ENCODE measurements around the gene FLNC. TPM values are rescaled to one million over a fixed set of nuclear protein-coding genes. Genes with fewer than 3 reads are reported as not detected.

FLNC gene
- total and polyA plus RNA-seq, 10 donors, result 0.21 to 1.8 (median 0.66) TPM

GRCh38 chr7:128888756-128889095, 58.5 kb downstream of the FLNC start:
- no peaks in the 10 kb centered on the region for H3K9me3 ChIP-seq
- peaks cover 0 to 65% (median 13%) of the 10 kb centered on the region in 7 donors for H3K27me3 ChIP-seq (replicated peaks in 1 of 7)
- intact Hi-C loops (cut with DNase I; ENCODE audit: low total_unique reads), result loop anchor here (10.0 kb wide), 1 partner anchor 274 kb away; no protein-coding TSS in a partner anchor
- peaks cover 0 to 22% (median 11%) of the 10 kb centered on the region in 6 donors for H3K4me1 ChIP-seq
- DNase-seq, result peak; percentile 64
- WGBS, 5 donors, result 79 to 92% (median 90%) methylated on average over 11 of the region's 11 CpGs
- H3K4me3 ChIP-seq, result no peak overlapping the region
- TF ChIP-seq POLR2AphosphoS5 (IDR thresholded peaks at IDR 0.05) (no peak), POLR2A (IDR thresholded peaks at IDR 0.05) (no peak)
- TF ChIP-seq, protein P1, sequence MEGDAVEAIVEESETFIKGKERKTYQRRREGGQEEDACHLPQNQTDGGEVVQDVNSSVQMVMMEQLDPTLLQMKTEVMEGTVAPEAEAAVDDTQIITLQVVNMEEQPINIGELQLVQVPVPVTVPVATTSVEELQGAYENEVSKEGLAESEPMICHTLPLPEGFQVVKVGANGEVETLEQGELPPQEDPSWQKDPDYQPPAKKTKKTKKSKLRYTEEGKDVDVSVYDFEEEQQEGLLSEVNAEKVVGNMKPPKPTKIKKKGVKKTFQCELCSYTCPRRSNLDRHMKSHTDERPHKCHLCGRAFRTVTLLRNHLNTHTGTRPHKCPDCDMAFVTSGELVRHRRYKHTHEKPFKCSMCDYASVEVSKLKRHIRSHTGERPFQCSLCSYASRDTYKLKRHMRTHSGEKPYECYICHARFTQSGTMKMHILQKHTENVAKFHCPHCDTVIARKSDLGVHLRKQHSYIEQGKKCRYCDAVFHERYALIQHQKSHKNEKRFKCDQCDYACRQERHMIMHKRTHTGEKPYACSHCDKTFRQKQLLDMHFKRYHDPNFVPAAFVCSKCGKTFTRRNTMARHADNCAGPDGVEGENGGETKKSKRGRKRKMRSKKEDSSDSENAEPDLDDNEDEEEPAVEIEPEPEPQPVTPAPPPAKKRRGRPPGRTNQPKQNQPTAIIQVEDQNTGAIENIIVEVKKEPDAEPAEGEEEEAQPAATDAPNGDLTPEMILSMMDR (IDR thresholded peaks at IDR 0.05 in 8 of 11, conservative IDR thresholded peaks at IDR 0.05 in 3 of 11), result no peak
- no peaks in the 10 kb centered on the region for H3K36me3 ChIP-seq
- H3K27ac ChIP-seq, result no peak overlapping the region

DNA sequence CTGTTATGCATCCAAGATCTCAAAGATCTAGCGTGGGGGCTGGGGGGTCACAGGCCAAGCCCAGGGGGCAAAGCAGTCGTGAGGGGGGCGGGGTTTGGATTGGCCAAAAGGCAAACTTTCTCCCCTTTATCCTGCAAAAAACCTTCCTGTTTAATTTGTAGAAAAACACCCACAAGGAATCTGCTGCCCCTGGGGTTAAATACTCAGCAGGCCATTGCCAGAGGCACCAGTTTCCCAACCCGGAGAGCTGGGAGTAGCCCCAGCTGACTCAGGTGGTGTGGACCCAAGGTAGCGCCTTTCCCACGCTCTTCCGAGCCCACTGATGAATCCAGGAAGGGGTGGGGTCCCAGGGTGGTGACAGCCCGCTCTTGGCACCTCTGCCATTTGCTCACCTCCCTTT, 58.9 kb downstream of the FLNC start:
- 72 to 83% (median 73%) methylated on average over 8 of the region's 8 CpGs for WGBS, 5 donors
- Histone ChIP-seq H3K27me3 (replicated peaks in 1 of 7) (peaks cover 0 to 65% (median 13%) of the 10 kb centered on the region in 7 donors), H3K4me1 (peaks cover 0 to 18% (median 7%) of the 10 kb centered on the region in 6 donors), H3K36me3 (no peaks in the 10 kb centered on the region), H3K9me3 (no peaks in the 10 kb centered on the region), H3K4me3 (no peak overlapping the region), H3K27ac (no peak overlapping the region)
- intact Hi-C loops (cut with DNase I; ENCODE audit: low total_unique reads), result loop anchor here (10.0 kb wide), 1 partner anchor 274 kb away; no protein-coding TSS in a partner anchor
- peak; percentile 34 for DNase-seq
- no peak for TF ChIP-seq POLR2A (IDR thresholded peaks at IDR 0.05)
- TF ChIP-seq, protein P1 (IDR thresholded peaks at IDR 0.05 in 8 of 11, conservative IDR thresholded peaks at IDR 0.05 in 3 of 11), result no peak
- no peak for TF ChIP-seq POLR2AphosphoS5 (IDR thresholded peaks at IDR 0.05)

GRCh38 chr7:128890306-128891109, 60.3 kb downstream of the FLNC start:
- peaks cover 0 to 14% (median 7%) of the 10 kb centered on the region in 6 donors for H3K4me1 ChIP-seq
- no peaks in the 10 kb centered on the region for H3K36me3 ChIP-seq
- H3K27ac ChIP-seq, result no peak overlapping the region
- intact Hi-C loops (cut with DNase I; ENCODE audit: low total_unique reads), result no loop called here
- WGBS, 5 donors, result 24 to 33% (median 25%) methylated on average over 41 to 67 of the region's 67 CpGs
- peak; percentile 79 for DNase-seq
- no peak for TF ChIP-seq POLR2AphosphoS5 (IDR thresholded peaks at IDR 0.05)
- no peak for TF ChIP-seq POLR2A (IDR thresholded peaks at IDR 0.05)
- TF ChIP-seq, protein P1 (IDR thresholded peaks at IDR 0.05 in 8 of 11, conservative IDR thresholded peaks at IDR 0.05 in 3 of 11), result no peak
- peaks cover 0 to 53% (median 13%) of the 10 kb centered on the region in 7 donors for H3K27me3 ChIP-seq (replicated peaks in 1 of 7)
- peak overlapping the region in 7 of 8 donors; percentile 13 to 67 (median 32) for H3K4me3 ChIP-seq
- H3K9me3 ChIP-seq, result no peaks in the 10 kb centered on the region
